Upper lobe of left lung (tissue), 4 donors: Measurements from ENCODE around the gene RNF11.

ENCODE experiments used
- POLR2A ChIP-seq, 4 donors: fragments of 450-650 bp; IDR thresholded peaks; one replicate each; pipeline ENCODE4 v1.5.1; 2016 to 2017; ENCODE audit warnings: antibody characterized with exemption in 4 of 4, mild to moderate bottlenecking in 2 of 4
- POLR2AphosphoS5 ChIP-seq, 2 donors: sonication (generic); formaldehyde crosslinking; IDR thresholded peaks; one replicate each; pipeline ENCODE4 v1.5.1; 2017; ENCODE audit warnings: antibody characterized with exemption in 2 of 2
- TF ChIP-seq, protein P1 (sequence below), 6 experiments: fragments of 450-650 bp in 4 of 6; fragments of 200-600 bp in 2 of 6; sonication (generic) in 2 of 6; IDR thresholded peaks; one replicate each; pipeline ENCODE4 v1.5.1; 2016 to 2019; ENCODE audit warnings: antibody characterized with exemption in 6 of 6

DNA sequence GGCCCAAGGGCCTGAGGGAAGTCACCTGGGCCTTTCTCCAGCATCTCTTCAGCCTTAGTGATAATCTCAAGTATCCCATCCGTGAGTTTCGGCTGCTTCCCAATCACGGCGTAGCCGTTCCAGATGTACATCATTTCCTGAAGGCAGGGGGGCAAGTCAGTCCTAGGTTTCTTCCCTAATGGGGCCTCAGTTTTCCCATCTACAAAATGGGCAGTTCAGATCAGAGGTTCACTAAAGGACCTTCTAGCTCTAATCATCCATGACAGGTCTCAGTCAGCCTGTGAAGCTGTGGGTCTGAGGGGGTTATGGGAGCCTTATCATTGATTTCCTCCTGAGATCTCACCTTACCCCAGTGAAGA is 54.4 kb downstream of the RNF11 start:
- TF ChIP-seq, protein P1, sequence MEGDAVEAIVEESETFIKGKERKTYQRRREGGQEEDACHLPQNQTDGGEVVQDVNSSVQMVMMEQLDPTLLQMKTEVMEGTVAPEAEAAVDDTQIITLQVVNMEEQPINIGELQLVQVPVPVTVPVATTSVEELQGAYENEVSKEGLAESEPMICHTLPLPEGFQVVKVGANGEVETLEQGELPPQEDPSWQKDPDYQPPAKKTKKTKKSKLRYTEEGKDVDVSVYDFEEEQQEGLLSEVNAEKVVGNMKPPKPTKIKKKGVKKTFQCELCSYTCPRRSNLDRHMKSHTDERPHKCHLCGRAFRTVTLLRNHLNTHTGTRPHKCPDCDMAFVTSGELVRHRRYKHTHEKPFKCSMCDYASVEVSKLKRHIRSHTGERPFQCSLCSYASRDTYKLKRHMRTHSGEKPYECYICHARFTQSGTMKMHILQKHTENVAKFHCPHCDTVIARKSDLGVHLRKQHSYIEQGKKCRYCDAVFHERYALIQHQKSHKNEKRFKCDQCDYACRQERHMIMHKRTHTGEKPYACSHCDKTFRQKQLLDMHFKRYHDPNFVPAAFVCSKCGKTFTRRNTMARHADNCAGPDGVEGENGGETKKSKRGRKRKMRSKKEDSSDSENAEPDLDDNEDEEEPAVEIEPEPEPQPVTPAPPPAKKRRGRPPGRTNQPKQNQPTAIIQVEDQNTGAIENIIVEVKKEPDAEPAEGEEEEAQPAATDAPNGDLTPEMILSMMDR (IDR thresholded peaks at IDR 0.05): no peak
- TF ChIP-seq POLR2A (IDR thresholded peaks at IDR 0.05) (no peak), POLR2AphosphoS5 (IDR thresholded peaks at IDR 0.05) (no peak)
